GM18870 (cell line): ENCODE measurements around the gene PPP2R2B.
A peak's percentile ranks its signal among the peaks of the same experiment; 100 is the strongest.

Experiments used
- ATAC-seq: cut with Tn5 transposase; IDR thresholded peaks from one replicate; pipeline ENCODE4 v1.9.1; 2021; ENCODE audit warnings: moderate library complexity; ENCODE audit not compliant: unreplicated experiment

PPP2R2B gene

GRCh38 chr5:146828385-146828784 is 50.2 kb downstream of the PPP2R2B start:
- ATAC-seq = no peak

GRCh38 chr5:146827901-146828300 is 50.7 kb downstream of the PPP2R2B start:
- no peak for ATAC-seq

GRCh38 chr5:146825033-146825432 is 53.5 kb downstream of the PPP2R2B start:
- no peak for ATAC-seq

DNA sequence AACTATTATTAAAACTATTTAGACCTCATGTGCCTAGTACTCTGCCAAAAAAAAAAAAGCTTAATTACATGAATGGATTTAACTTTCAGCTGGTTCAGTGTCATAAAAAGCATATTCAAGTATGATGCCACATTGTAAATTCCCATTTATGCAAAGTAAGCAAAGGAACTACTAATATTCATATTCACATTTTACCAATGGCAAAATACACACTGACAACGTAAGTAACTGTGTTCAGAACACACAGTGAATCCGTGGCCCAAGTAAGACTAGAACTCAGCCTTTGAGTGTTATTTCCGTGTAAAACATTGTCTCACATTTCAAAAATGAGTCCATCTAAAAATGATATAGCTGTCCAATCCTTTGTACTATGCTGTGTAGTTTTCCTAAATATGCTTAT is 56.8 kb downstream of the PPP2R2B start:
- ATAC-seq = no peak

DNA sequence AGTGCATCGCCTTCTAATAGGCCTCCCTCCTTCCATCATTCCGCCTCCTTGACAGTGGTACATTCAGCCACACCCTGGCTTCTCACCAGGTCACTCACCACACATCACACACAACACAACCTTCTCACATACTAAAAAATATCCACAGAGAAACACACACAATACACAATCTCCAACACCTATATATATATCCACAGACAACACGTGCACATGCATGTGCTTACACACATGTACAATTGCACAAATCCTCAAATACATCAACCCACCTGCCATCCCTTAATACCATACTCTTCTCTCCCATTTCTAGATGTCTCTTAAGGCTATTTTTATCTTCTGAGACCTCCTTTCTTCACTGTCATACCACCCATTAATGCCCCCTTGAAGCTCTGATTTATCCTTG is 57.6 kb downstream of the PPP2R2B start:
- ATAC-seq = no peak

DNA sequence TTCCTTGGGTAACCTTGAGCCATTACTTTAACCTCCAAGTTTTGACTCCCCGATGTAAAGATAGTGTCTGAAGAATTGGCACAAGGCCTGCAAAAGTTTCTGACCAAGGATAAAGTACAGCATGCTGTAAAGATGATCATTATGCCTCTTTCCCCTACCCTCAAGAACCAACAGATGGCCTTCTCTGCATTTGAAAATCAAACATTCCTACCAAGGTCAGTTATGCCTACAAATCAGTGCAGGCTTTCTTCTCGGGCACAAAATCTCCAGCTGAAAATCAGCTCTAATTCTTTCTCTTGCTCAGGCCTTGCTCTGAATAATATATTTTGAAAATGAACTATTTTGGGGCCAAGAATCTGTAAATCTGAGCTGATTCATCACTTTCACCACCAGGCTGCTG is 59.7 kb downstream of the PPP2R2B start:
- ATAC-seq = no peak

DNA sequence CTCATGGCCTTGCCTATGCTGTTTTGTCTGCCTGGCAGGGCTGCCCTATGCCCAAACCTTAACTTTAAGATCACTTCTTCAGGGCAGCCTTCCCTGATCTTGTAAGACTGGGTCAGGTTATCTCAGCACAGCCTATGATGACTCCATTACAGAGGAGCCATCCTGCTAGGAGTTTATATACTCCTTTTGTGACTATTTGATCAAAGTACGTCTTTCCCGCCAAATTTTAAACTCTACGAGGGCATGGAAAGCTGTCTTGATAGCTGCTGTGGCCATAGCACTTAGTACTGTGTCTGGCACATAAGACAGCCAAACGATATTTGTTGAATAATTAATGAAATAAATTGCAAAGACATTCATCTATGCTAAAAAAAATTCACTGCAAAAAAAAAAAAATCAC is 60.6 kb downstream of the PPP2R2B start:
- ATAC-seq = no peak

DNA sequence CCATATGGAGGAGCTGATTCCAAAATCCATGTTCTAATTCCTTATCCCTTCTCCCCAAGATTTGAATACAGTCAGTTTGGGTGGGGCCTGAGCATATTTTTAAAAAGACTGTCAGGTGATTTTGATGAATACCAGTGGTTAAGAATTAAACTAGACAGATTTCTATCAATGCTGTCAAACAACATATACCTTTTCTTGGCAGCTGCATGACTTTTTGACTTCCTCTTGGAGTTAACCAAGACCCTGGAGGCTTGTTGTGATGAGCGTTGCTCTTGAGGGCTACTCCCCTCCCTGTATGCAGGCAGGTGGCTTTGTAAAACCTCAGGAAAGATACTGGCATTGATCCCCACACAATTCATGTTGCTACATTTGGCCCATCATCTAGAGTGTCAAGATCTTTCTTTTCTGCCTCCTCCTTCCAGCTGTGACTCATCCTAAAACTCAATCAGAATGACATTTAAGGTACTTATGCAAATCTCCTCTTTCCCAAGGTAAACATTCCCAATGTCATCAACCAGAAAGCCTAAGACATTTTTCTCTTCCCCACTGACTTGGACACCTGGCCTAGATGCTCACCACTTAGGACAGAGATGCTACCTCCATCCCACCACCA is 61.7 kb downstream of the PPP2R2B start:
- no peak for ATAC-seq

DNA sequence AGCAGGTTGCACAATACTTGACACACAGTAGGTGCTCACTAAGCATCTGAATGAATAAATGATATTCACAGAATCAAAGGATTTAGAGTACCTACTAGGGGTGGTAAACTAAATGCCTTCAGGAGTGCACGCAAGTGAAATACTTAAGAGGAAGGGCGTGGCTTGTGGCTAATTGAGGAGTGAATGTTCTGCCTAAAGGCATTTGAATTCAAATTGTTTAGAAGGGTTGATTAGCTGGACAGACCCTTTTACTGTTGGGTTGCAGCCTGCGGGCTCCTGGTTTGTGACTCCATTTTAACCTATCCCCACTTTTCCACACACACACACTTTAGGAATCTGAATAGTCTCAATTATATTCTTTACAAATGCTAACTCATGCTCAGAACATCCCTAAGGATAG is 63.1 kb downstream of the PPP2R2B start:
- ATAC-seq = no peak

GRCh38 chr5:146813346-146814157 is 65.0 kb downstream of the PPP2R2B start:
- peak; percentile 71 for ATAC-seq

DNA sequence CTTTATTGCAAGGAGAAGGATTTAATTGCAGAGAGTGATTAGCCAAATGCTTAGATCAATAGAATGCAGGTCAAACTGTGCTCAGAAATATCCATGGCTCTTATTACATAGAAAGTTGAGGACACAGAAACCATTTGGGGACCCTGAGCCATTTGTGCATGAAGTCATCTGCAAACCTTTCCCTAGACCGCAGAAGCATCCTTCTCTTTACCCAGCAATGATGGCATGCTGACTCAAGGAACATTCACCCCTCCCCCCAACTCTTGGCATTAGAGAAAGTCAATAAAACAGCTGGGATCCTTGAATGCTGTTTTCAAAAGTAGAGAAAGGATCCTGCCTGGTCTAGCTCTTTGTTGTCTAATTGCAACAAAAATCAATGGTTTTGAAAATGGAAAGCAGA is 73.5 kb downstream of the PPP2R2B start:
- no peak for ATAC-seq

- ATAC-seq = no peak
Observed at GRCh38 chr5:146802945-146803522, 75.5 kb downstream of the PPP2R2B start.

DNA sequence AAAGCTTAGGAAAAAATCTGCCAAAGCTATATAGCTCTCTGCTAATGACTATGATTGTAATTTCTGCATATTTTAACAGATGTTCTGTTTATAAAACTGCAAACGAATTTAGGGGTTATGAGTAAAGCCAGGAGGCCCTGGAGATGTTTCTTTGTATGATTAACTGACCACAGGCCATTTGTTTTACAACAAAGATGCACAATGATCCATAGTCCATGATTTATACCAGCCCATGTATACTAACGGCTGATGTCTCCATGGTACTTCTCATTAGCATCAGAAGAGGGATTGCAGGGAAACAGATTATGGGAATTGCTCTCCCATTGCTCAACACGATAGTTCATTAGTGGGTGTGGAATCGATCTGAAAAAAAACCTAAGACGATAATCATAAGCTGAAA is 78.9 kb downstream of the PPP2R2B start:
- no peak for ATAC-seq

DNA sequence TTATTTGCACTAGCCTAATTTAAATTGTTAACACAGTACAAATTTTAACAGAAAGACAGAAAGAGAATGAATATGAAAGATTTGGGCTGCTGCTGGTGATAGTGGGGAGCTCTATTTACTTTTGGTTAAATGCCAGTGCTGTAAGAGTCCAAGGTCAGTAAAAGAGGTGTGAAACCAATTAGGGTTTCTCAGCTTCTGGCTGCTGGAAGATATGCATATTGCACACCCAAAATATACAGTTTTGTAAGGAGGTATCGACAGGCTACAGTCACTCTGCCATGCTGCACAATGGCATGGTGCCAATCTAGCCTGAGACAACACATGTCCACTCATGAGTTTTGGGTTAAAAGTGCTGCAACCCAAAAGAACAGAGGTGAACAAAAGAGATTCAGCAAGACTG is 79.3 kb downstream of the PPP2R2B start:
- ATAC-seq = no peak

GRCh38 chr5:146797658-146798057 is 80.9 kb downstream of the PPP2R2B start:
- no peak for ATAC-seq

DNA sequence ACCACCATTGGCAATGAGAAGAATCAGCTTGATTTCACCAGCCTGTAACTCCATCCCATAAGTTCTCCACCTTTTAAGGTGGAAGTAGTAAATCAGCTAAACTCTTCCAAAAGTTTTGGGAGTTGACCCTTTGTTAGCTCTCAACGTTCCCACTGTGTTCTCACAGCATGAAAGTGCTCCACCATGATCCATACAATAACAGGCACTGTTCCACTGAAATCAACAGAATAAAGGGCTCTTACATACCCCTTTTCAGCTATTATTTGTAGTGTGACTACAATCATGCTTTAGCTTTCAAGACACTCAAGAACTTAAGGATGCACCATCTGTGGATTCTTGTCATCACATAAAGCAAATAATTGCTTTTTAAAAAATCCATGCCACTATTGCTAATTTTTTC is 81.6 kb downstream of the PPP2R2B start:
- ATAC-seq = no peak

- ATAC-seq = no peak
Observed at GRCh38 chr5:146796144-146796543, 82.4 kb downstream of the PPP2R2B start.

DNA sequence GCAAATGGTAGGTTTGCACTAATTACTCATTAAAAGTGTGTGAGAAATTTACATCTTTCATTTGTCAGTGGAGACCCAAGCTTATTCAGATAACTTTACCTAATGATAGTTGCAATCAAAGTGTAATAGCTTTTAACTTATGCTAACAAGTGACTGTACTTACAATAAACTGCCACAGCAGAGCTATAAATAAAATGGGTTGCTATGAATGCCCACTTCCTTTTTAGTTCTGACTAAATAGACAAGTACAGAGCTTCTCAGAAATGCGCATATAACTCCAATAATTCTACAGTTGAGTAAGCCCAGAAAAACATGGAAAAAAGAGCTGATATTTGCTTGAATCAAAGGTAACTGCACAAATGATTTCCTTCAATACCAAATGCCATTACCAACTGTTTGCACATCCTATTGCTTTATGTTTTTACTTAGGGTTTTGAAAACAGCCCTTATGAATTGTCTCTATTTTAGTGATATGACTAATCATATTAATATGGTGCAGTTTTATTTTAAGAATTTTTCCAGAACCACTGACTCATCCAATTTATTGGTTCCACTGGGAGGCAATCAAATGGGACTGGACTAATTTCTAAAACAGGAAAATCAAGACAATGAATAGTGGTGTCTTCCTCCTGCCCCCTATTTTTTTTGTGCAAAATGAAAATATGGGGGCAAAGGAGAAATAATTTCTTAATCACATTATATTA is 84.1 kb downstream of the PPP2R2B start:
- no peak for ATAC-seq

- no peak for ATAC-seq
Observed at GRCh38 chr5:146793709-146794108, 84.8 kb downstream of the PPP2R2B start.

GRCh38 chr5:146791471-146791870 is 87.1 kb downstream of the PPP2R2B start:
- no peak for ATAC-seq

GRCh38 chr5:146789712-146790653 is 88.6 kb downstream of the PPP2R2B start:
- ATAC-seq = no peak
